T-cell (primary cell): ENCODE measurements around the gene NPTXR. TPM values are rescaled to one million over a fixed set of nuclear protein-coding genes. Genes with fewer than 3 reads are reported as not detected.
A peak's percentile ranks its signal among the peaks of the same experiment; 100 is the strongest.

Source experiments
- ATAC-seq, 4 experiments: fragments of 200-7000 bp in 3 of 4; fragments of 150-1000 bp in 1 of 4; cut with Tn5 transposase; replicated peaks in 1 of 4; 1 replicate in 3 of 4; 2 replicates in 1 of 4; pipeline ENCODE4 v1.10.0; 2021; ENCODE audit warnings: moderate library complexity in 3 of 4, mild to moderate bottlenecking in 2 of 4, moderate number of reproducible peaks in 1 of 4
- CTCF ChIA-PET, 2 donors: fragments of 300-600 bp; sonication (Branson Sonifier 250); formaldehyde crosslinking; loops; one replicate each; lab custom pipeline; 2022; ENCODE audit warnings: antibody characterized with exemption in 2 of 2; lab: Charles Lee
- POLR2A ChIA-PET, 2 donors: fragments of 300-600 bp; sonication (Branson Sonifier 250); formaldehyde crosslinking; loops; one replicate each; lab custom pipeline; 2022; ENCODE audit warnings: antibody characterized with exemption in 2 of 2; lab: Charles Lee
- DNase-seq, 35 experiments: peaks; one replicate each; pipeline versions ENCODE4 v3.0.0 to v3.0.0-alpha.2; 2013 to 2023
- H3K27ac ChIP-seq: one replicate; pipeline ENCODE4 v1.5.1; 2013; ENCODE audit warnings: low read length
- H3K27me3 ChIP-seq, 2 experiments: replicated peaks in 1 of 2; 1 replicate in 1 of 2; 2 replicates in 1 of 2; pipeline versions ENCODE4 v1.6.1 to v1.7.0; 2013; ENCODE audit warnings: low read length in 1 of 2, mixed read lengths in 1 of 2; ENCODE audit not compliant: control insufficient read depth in 2 of 2, insufficient read depth in 2 of 2; ENCODE audit errors: extremely low read depth in 1 of 2
- H3K36me3 ChIP-seq, 2 donors: 1 replicate in 1 of 2; 2 replicates in 1 of 2; pipeline versions ENCODE4 v1.6.1 to v1.7.0; 2013; ENCODE audit warnings: low read length in 1 of 2; ENCODE audit not compliant: control insufficient read depth in 2 of 2, insufficient read depth in 1 of 2; ENCODE audit errors: extremely low read depth in 1 of 2
- H3K4me1 ChIP-seq, 2 experiments: 1 replicate in 1 of 2; 2 replicates in 1 of 2; pipeline versions ENCODE4 v1.6.1 to v1.7.0; 2013; ENCODE audit warnings: low read length in 2 of 2, mixed read lengths in 1 of 2; ENCODE audit not compliant: insufficient read depth in 2 of 2, control insufficient read depth in 1 of 2; ENCODE audit errors: extremely low read depth in 1 of 2
- H3K4me3 ChIP-seq, 2 donors: 1 replicate in 1 of 2; 2 replicates in 1 of 2; pipeline versions ENCODE4 v1.5.1 to v1.7.0; 2013; ENCODE audit warnings: mild to moderate bottlenecking in 2 of 2, low read length in 1 of 2, moderate library complexity in 1 of 2; ENCODE audit not compliant: control insufficient read depth in 1 of 2; ENCODE audit errors: extremely low read depth in 1 of 2
- H3K9me3 ChIP-seq: 2 replicates; pipeline ENCODE4 v1.7.0; 2013
- H3K27ac Mint-ChIP-seq, 2 donors: one replicate each; pipeline ENCODE4 v1.8.0; 2020 to 2021; ENCODE audit warnings: mild to moderate bottlenecking in 2 of 2, mixed read lengths in 2 of 2
- H3K27me3 Mint-ChIP-seq, 2 donors: one replicate each; pipeline ENCODE4 v1.8.0; 2021 to 2022; ENCODE audit warnings: mixed read lengths in 2 of 2
- H3K36me3 Mint-ChIP-seq: one replicate; pipeline ENCODE4 v1.8.0; 2021; ENCODE audit warnings: mixed read lengths
- H3K4me1 Mint-ChIP-seq, 3 donors: one replicate each; pipeline ENCODE4 v1.8.0; 2020 to 2022; ENCODE audit warnings: mixed read lengths in 3 of 3, mild to moderate bottlenecking in 1 of 3
- H3K4me3 Mint-ChIP-seq, 3 donors: one replicate each; pipeline ENCODE4 v1.8.0; 2020 to 2022; ENCODE audit warnings: mild to moderate bottlenecking in 3 of 3, mixed read lengths in 3 of 3, moderate library complexity in 3 of 3
- H3K9me3 Mint-ChIP-seq, 3 donors: one replicate each; pipeline ENCODE4 v1.8.0; 2020 to 2022; ENCODE audit warnings: mixed read lengths in 3 of 3
- WGBS: methylation state at CpG from one replicate; pipeline ENCODE4 v1.1.5; 2013; ENCODE audit warnings: missing lambda C conversion rate; ENCODE audit not compliant: insufficient coverage; 5-methylcytosine and 5-hydroxymethylcytosine counted together
- total RNA-seq, 35 experiments: library from RNA in 6 of 35; stranded (reverse) in 6 of 35; fragments of 120-200 nt in 1 of 35; gene quantifications; one replicate each; pipeline versions ENCODE4 v1.2.1 to v1.2.4 and lab custom pipeline; 2013 to 2026

NPTXR gene
- total RNA-seq, 5 donors from 2014 or later (not counting 1 experiment from before 2014, with no cell fraction given) = 4.9 to 13.2 (median 9.1) TPM

DNA sequence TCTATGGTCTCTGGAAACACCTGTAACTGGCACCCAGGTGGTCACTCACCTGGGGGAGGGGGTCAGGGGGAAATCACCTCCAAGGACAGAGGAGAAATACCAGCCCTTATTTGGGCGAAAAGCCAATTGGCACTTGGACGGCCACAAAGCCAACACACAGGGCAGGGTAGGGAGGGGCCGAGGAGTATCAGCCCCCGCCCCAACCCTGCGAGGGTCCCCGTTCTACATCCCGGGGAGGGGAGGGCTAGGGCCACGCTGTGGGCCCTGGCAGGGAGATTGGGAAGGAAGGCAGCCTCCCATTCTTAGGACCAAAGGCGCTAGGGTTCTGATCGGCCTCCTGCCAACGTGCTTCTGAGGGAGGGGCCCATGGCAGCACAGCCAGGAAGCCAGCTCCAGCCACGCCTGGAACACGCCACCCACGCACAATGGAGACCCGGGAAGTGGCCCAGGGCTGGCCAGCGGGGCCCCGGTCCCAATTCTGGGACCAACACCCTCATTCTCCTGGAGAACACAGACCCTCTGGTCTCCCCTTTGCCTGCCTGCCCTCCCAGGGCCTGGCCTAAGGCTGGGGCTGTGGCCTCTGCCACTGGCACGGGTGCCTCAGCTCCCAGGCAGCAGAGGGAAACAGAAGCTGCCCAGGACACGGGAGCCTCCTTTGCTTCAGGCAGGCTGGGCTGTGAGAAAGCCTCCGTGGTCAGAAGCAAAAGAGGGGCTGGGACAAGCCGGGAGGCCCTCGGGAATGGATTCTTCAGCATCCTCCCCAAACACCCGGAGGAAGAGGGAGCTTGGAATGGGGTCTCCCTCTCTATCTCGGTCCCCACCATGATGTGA, 20.7 kb upstream of the NPTXR start:
- no peak overlapping the region for H3K4me3 Mint-ChIP-seq
- Histone ChIP-seq H3K36me3 (peaks cover 10 to 31% of the 10 kb centered on the region in 2 donors), H3K27me3 (peaks cover 0 to 4% of the 10 kb centered on the region in 2 experiments), H3K27ac (no peak overlapping the region), H3K9me3 (no peaks in the 10 kb centered on the region), H3K4me3 (no peak overlapping the region), H3K4me1 (peaks cover 0 to 40% of the 10 kb centered on the region in 2 experiments)
- no peaks in the 10 kb centered on the region for H3K27me3 Mint-ChIP-seq
- no peak overlapping the region for H3K27ac Mint-ChIP-seq
- ATAC-seq (no peak), DNase-seq (peak in 1 of 35 experiments; percentile 12)
- peaks cover 2% of the 10 kb centered on the region for H3K36me3 Mint-ChIP-seq
- no peaks in the 10 kb centered on the region for H3K9me3 Mint-ChIP-seq
- CTCF ChIA-PET = interaction anchor here in 1 of 2 donors (0.6 kb wide), 1 partner anchor 110 kb away, joined by 5 read pairs; no protein-coding TSS in a partner anchor
- WGBS = 89% methylated on average over 14 of the region's 24 CpGs
- POLR2A ChIA-PET = interaction anchor here in 1 of 2 donors (0.5 kb wide), 1 partner anchor 373 kb away, joined by 3 read pairs; no protein-coding TSS in a partner anchor
- H3K4me1 Mint-ChIP-seq = peaks cover 19 to 33% (median 29%) of the 10 kb centered on the region in 3 donors

DNA sequence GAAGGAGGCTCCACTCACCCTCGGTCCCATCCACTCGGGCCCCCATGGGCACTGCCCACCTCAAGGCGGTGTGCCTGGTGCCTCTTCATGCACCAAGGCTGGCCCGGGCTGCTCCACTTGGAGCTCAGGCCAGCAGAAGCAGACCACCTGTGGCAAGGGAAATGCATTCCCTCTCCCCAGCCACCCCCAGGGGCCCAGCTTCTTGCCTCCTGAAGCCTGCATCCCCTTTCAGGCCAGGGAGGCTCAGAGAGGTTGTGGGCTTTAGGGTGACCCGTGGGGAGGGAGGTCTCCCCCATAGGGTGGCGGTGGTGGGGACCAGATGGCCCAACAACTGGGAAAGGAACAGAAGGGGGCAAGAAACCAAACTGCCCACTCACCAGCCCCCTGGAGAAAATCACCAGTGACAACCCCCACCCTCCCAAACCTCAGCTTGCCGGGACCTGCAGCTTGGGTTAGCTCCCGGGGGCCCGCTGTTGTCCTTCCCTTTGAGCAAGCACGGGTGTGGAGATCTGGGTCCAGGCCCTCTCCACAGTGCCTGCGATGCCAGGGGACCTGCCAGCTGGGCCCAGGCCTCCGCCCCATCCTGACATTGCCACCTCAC, 19.8 kb upstream of the NPTXR start:
- Histone ChIP-seq H3K27ac (no peak overlapping the region), H3K4me3 (no peak overlapping the region), H3K36me3 (peaks cover 10 to 23% of the 10 kb centered on the region in 2 donors), H3K27me3 (peaks cover 0 to 6% of the 10 kb centered on the region in 2 experiments), H3K4me1 (peaks cover 0 to 30% of the 10 kb centered on the region in 2 experiments), H3K9me3 (no peaks in the 10 kb centered on the region)
- DNase-seq (peak in 1 of 35 experiments; percentile 11), ATAC-seq (no peak)
- 90% methylated on average over 7 of the region's 12 CpGs for WGBS
- ChIA-PET POLR2A (no interaction called here), CTCF (no interaction called here)
- Mint-ChIP-seq H3K27me3 (no peaks in the 10 kb centered on the region), H3K4me1 (peaks cover 13 to 25% (median 20%) of the 10 kb centered on the region in 3 donors), H3K9me3 (no peaks in the 10 kb centered on the region), H3K4me3 (no peak overlapping the region), H3K36me3 (peaks cover 2% of the 10 kb centered on the region), H3K27ac (no peak overlapping the region)

DNA sequence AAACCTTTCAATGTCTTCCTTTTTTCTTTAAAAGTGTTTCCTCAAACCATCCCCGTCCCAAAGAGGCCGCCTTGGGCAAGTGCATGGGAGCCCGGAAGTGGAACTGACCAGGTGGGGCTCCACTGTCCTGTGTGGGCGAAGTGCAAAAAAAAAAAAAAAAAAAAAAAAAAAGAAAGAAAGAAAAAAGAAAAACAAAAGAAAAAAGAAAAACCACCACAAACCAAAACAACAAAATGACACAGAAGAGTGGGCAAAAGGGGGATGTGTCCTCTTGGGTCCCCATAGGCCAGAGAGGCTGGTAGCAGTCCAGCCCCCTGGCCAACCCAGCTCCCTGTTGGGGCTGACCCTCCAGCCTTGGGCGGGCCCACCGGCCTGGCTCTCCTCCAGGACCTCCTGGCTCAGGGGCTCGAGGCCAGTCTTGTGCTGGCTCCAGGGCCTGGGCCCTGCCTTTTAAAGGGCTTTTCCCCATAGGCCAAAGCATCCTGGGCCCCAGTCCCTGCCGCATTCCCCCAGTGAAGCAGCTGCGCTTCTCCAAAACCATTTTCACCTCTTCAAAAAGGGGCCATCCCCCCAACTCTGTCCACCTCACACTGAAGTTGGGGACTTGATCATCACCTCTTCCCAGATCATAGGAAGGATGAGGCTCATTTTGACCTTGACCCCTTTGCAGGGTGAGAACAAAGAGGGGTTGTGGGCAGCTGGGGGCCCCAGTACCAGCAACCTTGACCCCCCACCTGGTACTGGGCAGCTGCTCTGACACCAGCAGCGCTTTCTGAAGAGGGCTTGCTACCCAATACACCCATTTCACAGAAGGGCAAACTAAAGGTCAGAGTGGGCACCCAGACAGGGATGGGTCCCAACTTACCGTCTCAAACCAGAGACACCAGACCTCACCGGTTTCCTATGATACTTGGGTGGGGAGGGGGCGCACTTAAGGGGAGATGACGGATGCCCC, 18.8 kb upstream of the NPTXR start:
- peaks cover 2% of the 10 kb centered on the region for H3K36me3 Mint-ChIP-seq
- Histone ChIP-seq H3K4me3 (no peak overlapping the region), H3K27ac (no peak overlapping the region), H3K9me3 (no peaks in the 10 kb centered on the region), H3K27me3 (peaks cover 0 to 13% of the 10 kb centered on the region in 2 experiments), H3K36me3 (peaks cover 10 to 23% of the 10 kb centered on the region in 2 donors), H3K4me1 (peaks cover 0 to 21% of the 10 kb centered on the region in 2 experiments)
- POLR2A ChIA-PET = no interaction called here
- WGBS = 84% methylated on average over 4 of the region's 14 CpGs
- ATAC-seq = no peak
- peak overlapping the region in 1 of 2 donors; percentile 44 for H3K27ac Mint-ChIP-seq
- no peak overlapping the region for H3K4me3 Mint-ChIP-seq
- no peaks in the 10 kb centered on the region for H3K9me3 Mint-ChIP-seq
- no peaks in the 10 kb centered on the region for H3K27me3 Mint-ChIP-seq
- CTCF ChIA-PET = no interaction called here
- peaks cover 3 to 17% (median 13%) of the 10 kb centered on the region in 3 donors for H3K4me1 Mint-ChIP-seq
- no peak for DNase-seq

DNA sequence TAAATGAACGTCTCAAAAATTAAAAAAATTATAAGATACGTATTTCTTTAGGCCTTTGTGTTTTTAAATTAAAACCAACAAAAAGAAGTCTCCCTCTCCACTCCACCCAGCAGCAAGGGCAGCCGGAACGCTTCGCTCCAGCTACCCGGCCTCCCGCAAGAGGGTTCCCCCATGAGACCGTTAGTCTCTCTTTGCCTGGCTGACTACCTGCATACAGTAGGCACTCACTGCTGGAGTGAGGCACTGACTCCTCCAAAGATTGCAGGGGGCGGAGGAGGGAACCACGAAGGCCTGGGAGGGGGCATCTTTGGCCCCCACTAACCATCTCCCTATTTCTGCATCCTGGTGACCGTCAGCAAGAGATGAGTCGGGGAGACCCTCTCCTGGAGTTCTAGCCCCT, 18.1 kb upstream of the NPTXR start:
- no peaks in the 10 kb centered on the region for H3K9me3 Mint-ChIP-seq
- peaks cover 0 to 14% (median 12%) of the 10 kb centered on the region in 3 donors for H3K4me1 Mint-ChIP-seq
- POLR2A ChIA-PET = no interaction called here
- no peaks in the 10 kb centered on the region for H3K27me3 Mint-ChIP-seq
- no peak overlapping the region for H3K27ac Mint-ChIP-seq
- Histone ChIP-seq H3K36me3 (peaks cover 8 to 18% of the 10 kb centered on the region in 2 donors), H3K27me3 (peaks cover 0 to 13% of the 10 kb centered on the region in 2 experiments), H3K4me3 (no peak overlapping the region), H3K27ac (no peak overlapping the region), H3K4me1 (peaks cover 0 to 15% of the 10 kb centered on the region in 2 experiments), H3K9me3 (no peaks in the 10 kb centered on the region)
- CTCF ChIA-PET = no interaction called here
- no peak overlapping the region for H3K4me3 Mint-ChIP-seq
- no peak for ATAC-seq
- DNase-seq = no peak
- no peaks in the 10 kb centered on the region for H3K36me3 Mint-ChIP-seq
- WGBS = 77% methylated on average over 6 of the region's 12 CpGs

DNA sequence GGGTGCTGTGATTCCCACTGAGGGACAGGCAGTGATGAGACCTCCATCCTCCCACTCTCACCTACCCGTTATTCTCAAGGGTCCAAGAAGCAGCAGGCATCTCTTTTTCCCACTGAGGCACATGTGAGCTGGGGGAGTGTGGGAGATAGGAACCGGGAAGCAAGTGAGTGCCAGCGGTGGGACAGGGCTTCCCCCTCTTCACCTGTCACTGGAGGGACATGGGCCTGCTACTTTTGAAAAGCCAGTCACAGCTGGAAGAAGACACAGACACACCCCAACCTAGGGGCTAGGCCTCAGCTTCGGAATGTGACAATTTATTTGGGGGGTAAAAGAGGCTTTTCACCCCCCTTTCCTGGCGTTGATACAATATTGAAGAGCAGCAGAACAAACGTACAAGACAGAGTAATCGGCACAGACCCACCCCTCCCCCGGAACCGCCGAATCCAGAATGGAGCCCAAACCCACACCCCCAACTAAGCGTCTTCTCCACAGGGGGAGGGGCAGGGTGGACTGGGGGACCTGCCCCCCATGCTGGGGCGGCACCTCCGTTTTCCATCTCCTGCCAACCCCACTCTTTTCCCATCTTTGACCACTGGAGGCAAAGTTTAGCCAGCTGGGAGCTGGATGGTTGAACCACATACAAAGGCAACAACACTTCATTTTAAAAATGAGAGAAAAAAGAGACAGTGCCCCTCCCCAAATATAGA, 17.5 kb upstream of the NPTXR start:
- H3K4me1 ChIP-seq = peaks cover 0 to 15% of the 10 kb centered on the region in 2 experiments
- peaks cover 0 to 13% of the 10 kb centered on the region in 2 experiments for H3K27me3 ChIP-seq
- DNase-seq = no peak
- H3K4me3 Mint-ChIP-seq = no peak overlapping the region
- no peak for ATAC-seq
- ChIA-PET POLR2A (no interaction called here), CTCF (no interaction called here)
- H3K27ac Mint-ChIP-seq = no peak overlapping the region
- no peaks in the 10 kb centered on the region for H3K36me3 Mint-ChIP-seq
- no peaks in the 10 kb centered on the region for H3K9me3 Mint-ChIP-seq
- WGBS = 45% methylated on average over 2 of the region's 13 CpGs
- H3K9me3 ChIP-seq = no peaks in the 10 kb centered on the region
- H3K27me3 Mint-ChIP-seq = no peaks in the 10 kb centered on the region
- no peak overlapping the region for H3K27ac ChIP-seq
- peaks cover 0 to 14% (median 12%) of the 10 kb centered on the region in 3 donors for H3K4me1 Mint-ChIP-seq
- H3K36me3 ChIP-seq = peaks cover 8 to 18% of the 10 kb centered on the region in 2 donors
- no peak overlapping the region for H3K4me3 ChIP-seq
